GM21526 (cell line): ENCODE data around the gene ATP6V1F.
"Not testable (repeated sequence)": the region's sequence is repeated elsewhere in the genome, so short reads cannot be mapped to it uniquely, and the experiment has no call there.

Experiments
- ATAC-seq: cut with Tn5 transposase; IDR thresholded peaks from one replicate; pipeline ENCODE4 v1.9.1; 2021; ENCODE audit warnings: moderate library complexity; ENCODE audit not compliant: unreplicated experiment, low FRiP score

The ATP6V1F gene

GRCh38 chr7:128894101-128894440 lies 31.4 kb downstream of the ATP6V1F start:
- ATAC-seq = no peak

- ATAC-seq = no peak
Observed at GRCh38 chr7:128895320-128895719, 32.7 kb downstream of the ATP6V1F start.

- ATAC-seq = no peak
Observed at GRCh38 chr7:128899392-128899791, 36.7 kb downstream of the ATP6V1F start.

- ATAC-seq = no peak
Observed at GRCh38 chr7:128900237-128900636, 37.6 kb downstream of the ATP6V1F start.

- no peak for ATAC-seq
Observed at GRCh38 chr7:128902761-128903585, 40.3 kb downstream of the ATP6V1F start.

- no peak for ATAC-seq
Observed at GRCh38 chr7:128903621-128904361, 41.1 kb downstream of the ATP6V1F start.

GRCh38 chr7:128904381-128905197 lies 41.9 kb downstream of the ATP6V1F start:
- ATAC-seq = no peak

- ATAC-seq = no peak
Observed at GRCh38 chr7:128906001-128906765, 43.5 kb downstream of the ATP6V1F start.

- no peak for ATAC-seq
Observed at GRCh38 chr7:128906766-128907559, 44.3 kb downstream of the ATP6V1F start.

GRCh38 chr7:128908750-128909624 lies 46.3 kb downstream of the ATP6V1F start:
- ATAC-seq = no peak

- no peak for ATAC-seq
Observed at GRCh38 chr7:128909625-128910568, 47.2 kb downstream of the ATP6V1F start.

GRCh38 chr7:128910569-128910945 lies 47.9 kb downstream of the ATP6V1F start, which contains the start of gene KCP:
Gene KCP, minus strand, starts transcription at chr7:128910709. Its CDS starts 33 bp downstream, at chr7:128910676.
- no peak for ATAC-seq

GRCh38 chr7:128911423-128912031 lies 48.9 kb downstream of the ATP6V1F start:
- ATAC-seq = no peak

- no peak for ATAC-seq
Observed at GRCh38 chr7:128912281-128912680, 49.6 kb downstream of the ATP6V1F start.

GRCh38 chr7:128912709-128913495 lies 50.2 kb downstream of the ATP6V1F start:
- ATAC-seq = not testable (repeated sequence)

GRCh38 chr7:128913870-128914565 lies 51.4 kb downstream of the ATP6V1F start:
- ATAC-seq = no peak
